ENCODE results near the gene NDC1.
"Not testable (repeated sequence)": the region's sequence is repeated elsewhere in the genome, so short reads cannot be mapped to it uniquely, and the experiment has no call there.

Gene NDC1, protein sequence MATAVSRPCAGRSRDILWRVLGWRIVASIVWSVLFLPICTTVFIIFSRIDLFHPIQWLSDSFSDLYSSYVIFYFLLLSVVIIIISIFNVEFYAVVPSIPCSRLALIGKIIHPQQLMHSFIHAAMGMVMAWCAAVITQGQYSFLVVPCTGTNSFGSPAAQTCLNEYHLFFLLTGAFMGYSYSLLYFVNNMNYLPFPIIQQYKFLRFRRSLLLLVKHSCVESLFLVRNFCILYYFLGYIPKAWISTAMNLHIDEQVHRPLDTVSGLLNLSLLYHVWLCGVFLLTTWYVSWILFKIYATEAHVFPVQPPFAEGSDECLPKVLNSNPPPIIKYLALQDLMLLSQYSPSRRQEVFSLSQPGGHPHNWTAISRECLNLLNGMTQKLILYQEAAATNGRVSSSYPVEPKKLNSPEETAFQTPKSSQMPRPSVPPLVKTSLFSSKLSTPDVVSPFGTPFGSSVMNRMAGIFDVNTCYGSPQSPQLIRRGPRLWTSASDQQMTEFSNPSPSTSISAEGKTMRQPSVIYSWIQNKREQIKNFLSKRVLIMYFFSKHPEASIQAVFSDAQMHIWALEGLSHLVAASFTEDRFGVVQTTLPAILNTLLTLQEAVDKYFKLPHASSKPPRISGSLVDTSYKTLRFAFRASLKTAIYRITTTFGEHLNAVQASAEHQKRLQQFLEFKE

DNA sequence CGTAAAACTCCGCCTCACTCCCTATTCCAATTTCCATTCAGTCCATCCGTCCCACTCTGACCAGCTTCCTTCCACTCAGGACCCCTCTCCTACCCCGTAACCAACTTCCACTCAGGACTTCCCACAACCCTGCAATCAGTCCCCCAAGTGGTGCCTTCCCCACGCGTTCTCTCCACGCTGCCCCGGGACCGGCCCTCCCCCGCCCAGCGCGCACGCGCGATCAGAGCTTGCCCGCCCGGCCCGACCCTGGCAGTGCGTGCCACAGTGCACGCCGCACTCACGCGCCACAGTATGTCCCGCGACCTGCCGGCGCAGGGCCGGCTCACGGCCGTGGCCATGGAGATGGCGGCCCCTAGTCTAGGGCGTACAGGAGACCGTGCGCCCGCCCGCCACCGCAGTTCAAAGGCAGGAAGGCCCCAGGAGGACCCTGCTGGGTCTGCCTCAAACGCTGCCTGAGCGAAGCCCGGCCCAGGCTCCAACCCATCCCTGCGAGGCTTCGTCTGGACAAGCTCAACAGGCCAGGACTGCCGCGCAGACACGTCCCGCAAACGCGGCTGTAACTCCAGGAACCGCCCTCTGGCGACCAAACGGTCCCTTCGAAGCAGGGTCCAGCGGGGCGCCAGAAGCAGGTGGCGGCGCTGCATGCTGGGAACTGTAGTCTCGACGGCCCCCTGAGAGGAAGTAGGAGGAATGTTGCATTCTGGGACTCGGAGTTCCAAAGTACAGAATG lies at the start of gene NDC1:
Gene NDC1, minus strand, starts transcription at position 373 of the 730 bp plus-strand sequence. Its CDS starts 35 bp downstream, at position 338.
- peak; percentile 91 for DNase-seq

DNA sequence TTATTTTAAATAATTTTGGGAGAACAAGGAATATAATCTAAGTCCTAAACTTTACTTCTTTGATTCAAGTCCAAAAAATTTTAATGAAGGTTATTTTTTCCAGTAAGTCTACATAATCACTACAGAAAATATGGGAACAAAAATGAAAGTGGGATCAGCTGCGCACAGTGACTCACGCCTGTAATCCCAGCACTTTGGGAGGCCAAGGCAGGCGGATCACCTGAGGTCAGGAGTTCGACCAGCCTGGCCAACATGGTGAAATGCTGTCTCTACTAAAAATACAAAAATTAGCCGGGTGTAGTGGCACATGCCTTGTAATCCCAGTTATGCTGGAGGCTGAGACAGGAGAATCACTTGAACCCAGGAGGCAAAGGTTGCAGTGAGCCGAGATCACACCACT lies 45.5 kb upstream of the NDC1 start:
- not testable (repeated sequence) for DNase-seq

DNA sequence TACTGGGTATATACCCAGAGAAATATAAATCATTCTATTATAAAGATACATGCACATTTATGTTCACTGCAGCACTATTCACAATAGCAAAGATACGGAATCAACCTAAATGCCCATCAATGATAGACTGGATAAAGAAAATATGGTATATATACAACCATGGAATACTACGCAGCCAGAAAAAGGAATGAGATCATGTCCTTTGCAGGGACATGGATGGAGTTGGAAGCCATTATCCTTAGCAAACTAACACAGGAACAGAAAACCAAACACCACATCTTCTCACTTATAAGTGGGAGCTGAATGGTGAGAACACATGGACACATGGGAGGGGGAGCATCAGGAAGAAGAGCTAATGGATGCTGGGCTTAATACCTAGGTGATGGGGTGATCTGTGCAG lies 43.8 kb upstream of the NDC1 start:
- DNase-seq: not testable (repeated sequence)

DNA sequence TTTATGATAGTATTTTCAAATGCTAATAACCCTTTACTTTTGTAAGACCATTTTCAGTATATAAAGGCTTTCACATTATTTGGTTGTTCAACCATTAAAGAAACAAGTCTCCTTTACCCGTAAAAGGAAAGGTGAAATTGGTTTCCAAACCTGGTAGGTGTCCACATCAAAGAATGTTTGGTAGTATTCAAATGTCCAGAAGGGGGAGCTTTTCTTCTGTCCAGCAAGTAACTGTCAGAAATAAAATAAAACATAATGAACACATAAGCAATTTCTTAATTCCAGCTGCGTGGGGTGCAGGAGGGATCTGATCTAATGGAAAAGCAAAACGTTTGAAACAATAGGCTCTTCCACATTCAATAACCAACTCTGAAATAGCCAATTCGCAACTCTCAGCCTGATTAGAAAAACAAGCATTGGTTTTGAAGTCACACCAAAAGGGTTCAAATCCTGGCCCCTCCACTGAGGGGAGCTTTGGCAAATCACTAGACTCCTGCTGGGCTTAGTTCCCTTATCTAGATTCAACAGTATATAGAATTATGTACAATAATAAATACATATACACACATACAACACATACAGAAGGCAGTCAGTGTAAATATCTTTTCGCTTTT lies 40.5 kb upstream of the NDC1 start:
- DNase-seq: no peak

DNA sequence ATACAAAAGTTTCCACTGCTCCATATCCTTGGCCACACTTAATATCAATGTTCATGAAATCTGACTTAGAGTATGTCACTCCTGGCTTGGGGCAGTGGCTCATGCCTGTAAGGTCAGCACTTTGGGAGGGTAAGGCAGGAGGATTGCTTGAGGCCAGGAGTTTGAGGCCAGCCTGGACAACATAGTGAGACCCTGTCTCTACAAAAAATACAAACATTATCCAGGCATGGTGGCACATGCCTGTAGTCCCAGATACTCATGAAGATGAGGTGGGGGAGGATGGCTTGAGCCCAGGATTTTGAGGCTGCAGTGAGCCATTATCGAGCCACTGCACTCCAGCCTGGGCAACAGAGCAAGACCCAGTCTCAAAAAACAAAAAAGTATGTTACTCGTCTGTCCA lies 37.1 kb upstream of the NDC1 start:
- DNase-seq: not testable (repeated sequence)

DNA sequence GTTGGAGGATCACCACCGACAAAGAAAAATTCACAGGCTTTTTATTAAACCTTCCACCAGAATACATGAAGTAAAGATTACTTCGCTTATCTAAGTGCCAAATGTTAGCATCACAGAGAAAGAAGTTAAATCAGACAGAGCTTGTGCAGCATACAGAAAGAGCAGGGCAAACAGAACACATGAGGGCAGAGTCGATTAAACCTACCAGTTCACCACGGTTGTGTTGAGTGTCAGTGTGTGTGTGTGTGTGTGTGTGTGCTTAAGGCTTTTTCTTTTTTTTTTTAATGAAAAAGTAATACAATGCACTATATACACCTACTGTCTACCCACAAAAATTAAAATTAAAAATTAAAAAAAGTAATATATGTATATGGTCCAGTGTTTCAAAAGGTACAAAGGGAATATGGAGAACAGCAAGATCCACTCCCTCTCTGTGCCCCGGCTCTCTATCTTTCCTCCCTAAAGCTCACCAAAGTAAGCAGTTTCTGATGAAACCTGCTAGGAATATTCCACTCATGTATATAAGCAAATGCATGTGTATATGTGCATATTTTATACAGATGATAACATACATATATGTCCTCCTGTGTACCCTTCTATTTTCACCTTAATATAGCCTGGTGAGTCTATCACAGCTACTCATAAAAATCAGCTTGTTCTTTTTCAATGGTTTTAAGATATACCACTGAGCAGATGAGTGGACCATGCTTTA lies 33.8 kb upstream of the NDC1 start:
- no peak for DNase-seq

DNA sequence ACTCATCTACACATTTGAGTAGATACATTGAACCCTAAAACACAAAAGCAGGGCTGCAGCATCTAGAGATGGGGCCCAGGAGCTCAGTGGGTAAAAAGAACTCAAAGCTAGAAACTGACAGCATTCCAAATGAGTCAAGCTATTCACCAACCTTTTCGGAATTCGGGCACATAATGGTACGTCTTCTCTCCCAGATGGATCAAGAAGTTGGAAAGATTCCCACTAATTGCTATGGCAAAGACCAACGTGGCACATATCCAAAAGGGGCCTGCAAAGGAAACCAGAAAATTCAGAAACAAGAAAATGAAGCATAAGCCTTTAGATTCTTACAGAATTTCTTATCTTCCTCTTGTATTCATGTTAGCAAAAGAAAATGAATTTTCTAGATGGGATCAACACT lies 33.1 kb upstream of the NDC1 start:
- DNase-seq: no peak

DNA sequence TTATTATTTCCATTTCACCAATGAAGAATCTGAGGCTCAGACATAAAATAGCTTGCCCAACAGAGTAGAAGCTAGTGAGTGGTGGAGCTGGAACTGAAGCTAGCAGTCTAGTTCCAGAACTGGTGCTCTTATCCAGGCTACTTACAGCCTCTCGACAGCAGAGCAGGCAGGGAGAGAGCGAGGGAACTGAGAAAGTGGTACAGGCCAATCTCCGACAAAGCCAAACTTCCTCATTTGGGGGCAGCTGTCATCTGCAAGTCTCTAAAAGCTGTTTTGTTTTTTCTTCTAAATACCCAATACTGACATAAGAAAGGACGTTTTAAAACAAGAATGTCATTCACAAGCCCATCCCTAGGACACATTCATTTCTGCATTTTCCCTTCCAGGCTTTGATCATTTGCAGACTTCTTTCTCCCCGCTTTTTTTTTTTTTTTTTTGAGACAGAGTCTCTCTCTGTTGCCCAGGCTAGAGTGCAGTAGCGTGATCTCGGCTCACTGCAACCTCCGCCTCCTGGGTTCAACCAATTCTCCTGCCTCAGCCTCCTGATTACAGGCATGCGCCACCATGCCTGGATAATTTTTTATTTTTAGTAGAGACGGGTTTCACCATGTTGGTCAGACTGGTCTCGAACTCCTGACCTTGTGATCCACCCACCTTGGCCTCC lies 31.5 kb upstream of the NDC1 start:
- no peak for DNase-seq

DNA sequence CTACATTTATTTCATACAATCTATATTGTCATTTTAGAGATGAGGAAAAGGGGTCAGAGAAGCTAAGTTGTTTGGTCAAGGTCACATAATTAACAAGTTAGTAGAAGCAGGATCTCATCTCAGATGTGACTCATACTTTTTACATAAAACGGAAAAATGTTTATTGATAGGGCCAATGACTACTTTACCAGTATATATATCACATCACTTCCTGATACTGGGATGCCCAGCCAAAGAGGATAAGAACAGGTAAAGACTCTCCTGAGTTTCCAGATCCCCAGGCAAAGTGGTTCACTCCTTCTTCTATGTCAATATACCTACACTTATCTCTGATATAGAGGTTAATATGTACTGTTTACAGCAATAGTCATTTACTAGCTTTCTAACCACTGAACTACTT lies 30.5 kb upstream of the NDC1 start:
- no peak for DNase-seq

DNA sequence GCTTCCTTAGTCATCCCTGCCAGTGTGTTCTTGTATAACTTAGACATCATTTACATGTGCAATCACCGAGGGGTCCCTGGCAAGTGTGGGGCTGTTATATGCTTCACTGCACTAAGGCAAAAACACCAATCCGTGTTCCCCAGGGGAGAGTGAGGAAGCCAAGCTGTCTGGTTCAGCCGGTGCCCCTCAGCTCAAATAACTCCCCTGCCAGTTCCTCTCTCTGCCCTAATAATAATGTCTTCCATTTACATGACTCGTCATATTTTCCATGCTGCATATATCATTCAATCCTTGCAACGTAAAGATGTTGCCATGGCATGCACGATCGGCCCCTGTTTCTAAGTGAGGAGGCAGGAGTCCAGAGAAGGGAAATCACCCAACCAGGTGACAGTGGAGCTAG lies 24.4 kb upstream of the NDC1 start:
- no peak for DNase-seq

DNA sequence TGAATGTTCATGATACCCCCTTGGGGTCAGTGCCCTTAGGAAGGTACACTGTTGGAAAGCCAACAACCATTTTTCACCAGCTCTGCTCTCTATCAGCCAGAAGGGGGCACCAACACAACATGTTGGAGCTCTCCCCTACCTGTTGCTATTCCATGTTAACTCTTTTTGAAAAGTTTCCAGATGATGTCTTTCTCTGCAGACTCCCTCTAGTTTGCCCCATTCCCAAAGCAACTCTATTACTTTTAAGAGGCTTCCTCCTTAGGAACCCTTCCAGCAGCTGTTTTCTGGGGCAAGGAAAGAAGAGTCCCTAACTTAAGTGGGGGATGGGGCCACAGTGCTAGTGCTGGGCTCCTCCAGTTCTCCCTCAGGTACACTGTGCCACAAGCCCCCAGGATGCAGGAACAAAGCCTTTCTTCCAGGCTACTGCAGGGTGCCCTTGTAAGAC lies 22.9 kb upstream of the NDC1 start:
- peak; percentile 6 for DNase-seq

DNA sequence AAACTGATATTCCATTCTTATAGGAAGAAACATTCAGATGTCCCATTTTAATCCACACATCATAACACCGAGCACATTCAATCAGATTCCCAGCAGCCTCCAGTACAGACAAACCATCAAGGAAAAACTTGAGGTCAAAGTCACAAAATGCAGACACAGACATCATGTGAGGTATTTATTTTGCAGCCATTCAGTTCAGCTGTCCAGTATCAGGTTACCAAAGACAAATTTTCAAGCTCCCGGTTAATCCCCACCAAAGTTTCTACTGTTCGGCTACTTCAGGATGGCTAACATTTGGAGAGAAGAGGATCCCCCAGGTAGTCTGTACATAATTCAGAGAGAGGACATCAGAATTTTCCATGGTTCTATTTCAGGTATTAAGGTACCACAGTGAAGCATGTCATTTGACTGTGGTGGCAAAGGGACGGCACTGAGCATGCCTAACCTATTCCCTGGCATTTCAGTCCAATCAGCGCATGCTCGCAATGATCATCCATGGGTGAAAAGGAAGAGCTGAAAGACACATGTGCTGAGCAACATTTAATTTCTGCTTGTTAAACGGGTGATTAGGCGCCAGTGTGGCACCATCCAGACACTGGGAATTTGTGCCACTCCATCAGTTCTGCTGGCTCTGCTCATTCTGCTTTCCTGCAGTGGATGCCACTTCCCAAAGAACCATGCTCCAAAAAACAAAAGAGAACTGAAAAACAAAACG lies 13.6 kb upstream of the NDC1 start:
- no peak for DNase-seq

DNA sequence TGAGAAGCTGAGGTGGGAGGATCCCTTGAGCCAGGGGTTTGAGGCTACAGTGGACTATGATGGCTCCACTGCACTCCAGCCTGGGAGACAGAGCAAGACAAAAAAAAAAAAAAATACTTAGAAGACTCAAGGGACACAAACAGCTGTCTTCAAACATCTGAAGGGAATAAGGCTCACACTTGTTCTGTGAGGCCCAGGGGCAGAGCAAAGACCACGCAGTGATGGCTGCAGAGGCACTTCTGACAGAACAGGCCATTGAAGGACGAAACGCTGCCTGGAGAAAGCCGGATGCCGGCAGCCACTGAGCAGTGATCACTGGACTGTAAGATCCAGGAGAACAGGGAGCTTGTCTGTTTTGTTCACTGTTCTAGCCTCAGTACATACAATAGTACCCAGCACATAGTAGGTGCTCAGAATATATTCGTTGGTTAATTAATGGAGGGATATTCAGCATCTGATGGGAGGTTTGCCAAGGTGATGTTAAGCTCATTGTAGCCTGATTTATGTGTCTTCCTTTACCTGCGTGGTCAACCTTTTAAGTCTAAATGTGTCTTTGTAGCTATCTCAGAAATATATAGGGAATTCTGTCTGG lies 12.1 kb upstream of the NDC1 start:
- DNase-seq: no peak

DNA sequence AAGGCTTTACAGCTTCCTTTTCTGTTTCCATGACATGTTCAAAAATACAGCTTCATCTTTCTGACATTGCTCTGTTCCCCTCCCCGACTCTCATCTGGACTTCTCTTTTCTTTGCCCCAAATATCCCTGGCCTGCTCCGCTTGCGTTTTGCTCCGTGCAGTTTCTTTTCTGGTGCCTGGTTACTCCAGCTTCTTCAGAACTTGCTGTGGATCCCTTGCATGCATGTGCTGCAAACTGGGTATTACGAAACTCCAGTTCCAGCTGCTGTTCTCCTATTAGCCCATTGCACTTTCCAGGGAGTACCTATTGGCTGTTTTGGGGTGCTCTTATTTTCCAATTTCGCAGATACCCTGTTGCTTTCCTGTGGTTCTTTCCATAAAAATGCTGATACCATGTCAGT lies 9.9 kb upstream of the NDC1 start:
- DNase-seq: no peak

DNA sequence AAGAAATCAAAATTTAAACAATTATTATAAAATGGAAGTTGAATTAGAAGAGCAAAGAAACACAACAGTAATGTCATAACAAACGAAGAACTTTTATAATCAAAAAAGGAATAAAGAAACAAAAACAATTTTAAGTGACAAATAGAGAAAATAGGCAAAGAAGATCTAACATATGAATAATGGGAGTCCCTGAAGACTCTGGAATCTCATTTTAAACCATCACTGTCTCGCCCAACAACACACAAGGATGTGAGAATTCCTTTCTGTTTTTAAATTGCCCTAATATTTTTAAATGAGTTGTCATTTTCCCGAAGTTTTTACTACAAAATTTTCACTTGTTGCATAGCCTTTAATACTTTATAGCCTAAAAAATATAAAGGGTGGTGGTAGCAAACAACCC lies 4.3 kb upstream of the NDC1 start:
- DNase-seq: no peak

DNA sequence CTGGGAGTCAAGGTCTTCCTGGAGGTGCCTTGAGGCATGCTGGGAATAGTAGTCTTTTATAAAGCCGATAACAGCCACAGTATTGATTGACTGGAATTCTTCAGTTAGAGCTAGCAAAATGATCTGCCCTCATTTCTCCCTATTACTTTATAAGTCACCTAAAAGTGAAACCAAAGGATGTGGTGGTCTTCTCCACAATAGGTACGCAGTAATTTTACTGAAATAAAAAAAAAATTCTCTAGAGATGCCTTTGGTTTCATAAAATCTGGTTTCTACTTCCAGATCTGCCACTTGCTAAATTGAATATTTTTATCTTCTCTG lies 518 bp upstream of the NDC1 start:
- no peak for DNase-seq

DNA sequence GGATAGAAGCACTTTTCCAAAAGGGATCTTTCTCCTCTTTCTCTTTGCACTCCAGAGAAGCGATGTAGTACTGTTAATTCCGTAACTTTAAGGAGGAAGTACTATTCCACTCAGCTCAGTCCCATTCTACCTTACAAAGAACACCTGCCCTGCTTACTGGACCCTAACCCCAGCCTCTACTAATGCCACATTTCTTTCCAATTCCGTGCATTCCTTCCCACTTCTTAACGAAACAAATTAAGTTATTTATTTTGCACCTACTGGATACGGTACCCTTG lies 511 bp downstream of the NDC1 start:
- no peak for DNase-seq

DNA sequence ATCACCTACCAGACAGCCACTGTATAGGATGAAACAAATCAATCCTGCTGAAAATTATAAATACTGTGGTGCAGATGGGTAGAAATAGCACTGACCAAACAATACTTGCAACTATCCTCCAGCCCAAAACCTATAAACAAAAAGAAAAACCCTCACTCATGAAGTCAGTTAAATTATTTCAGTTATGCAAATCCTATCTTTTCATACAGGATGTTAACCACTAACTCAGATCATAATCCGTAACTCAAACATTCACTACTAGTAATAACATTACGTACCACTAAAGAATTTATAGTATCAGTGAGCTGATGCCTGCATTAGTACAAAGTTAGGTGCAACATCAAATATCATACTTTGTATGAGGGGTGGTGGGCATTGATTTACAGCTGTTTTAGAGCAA lies 2.6 kb downstream of the NDC1 start:
- DNase-seq: no peak

DNA sequence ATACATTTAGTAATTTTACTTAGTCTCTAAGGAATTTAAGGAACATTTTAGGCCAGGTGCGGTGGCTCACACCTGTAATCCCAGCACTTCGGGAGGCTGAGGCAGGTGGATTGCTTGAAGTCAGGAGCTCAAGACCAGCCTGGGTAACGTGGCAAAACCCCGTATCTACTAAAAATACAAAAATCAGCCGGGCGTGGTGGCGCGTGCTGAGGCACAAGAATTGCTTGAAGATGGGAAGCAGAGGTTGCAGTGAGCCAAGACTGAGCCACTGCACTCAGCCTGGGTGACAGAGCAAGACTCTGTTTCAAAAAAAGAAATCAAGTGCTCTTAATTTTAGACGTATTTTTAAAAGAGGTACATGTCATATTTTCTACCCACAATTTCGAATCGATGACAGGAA lies 3.3 kb downstream of the NDC1 start:
- no peak for DNase-seq

DNA sequence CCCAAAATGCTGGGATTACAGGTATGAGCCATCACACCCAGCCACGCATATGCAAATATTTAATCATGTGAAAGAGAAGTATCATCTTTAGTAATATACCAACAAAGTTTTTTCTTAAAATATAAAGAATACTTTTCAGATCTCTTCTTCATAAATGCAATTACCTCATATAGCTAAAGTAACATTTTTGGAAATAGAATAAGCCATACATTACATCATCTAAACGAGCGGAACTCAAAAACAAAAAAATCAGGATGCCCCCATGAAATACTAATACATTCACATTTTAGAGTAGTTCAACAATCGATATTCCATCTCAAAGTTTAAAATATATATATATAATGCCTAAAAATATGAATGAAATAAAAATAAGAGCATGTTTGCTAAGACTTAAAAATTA lies 4.7 kb downstream of the NDC1 start:
- no peak for DNase-seq

DNA sequence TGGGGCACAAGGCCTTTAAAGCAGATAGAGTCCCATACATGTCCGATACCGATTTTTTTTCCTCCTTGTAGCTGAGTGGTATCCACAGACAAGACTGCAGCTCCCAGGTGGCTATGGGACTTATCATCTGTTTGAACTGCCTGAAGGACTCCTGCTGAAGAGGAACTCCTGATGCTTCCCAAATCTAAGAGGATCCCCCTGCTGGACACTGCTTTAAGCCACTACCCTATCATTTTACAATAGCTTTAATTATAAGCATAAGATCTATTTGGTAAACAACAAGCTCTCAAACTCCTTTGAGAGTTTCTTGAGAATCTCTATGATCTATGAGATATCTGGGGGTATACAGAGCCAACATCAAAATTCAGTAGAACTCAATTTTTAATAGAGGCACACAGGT lies 11.7 kb downstream of the NDC1 start:
- no peak for DNase-seq

DNA sequence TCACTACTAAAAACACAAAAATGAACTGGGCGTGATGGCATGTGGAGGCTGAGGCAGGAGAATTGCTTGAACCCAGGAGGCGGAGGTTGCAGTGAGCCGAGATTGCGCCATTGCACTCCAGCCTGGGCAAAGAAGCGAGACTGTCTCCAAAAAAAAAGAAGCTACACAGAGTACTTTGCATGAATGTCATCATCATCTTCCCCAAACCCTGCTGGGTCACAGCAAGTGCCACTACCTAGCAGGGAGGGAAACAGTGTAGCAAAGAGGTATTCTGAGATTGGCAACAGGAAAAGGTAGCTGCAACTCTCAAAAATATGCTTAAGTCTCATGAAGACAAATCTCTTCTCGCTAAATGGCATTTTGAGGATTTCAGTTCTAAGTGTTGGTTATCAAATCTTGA lies 12.8 kb downstream of the NDC1 start:
- no peak for DNase-seq
